Measurements from ENCODE around the gene ZNF213.

ZNF213 gene

GRCh38 chr16:3115003-3115402 is 19.8 kb upstream of the ZNF213 start:
- in situ Hi-C loops (cut with MboI; ENCODE audit: low sequenced_read_pairs, unreplicated experiment), result no loop called here
- no peak for TF ChIP-seq CTCF (IDR thresholded peaks at IDR 0.05; ENCODE audit: borderline replicate concordance, control extremely low read depth, extremely low read depth, insufficient read depth, missing control alignments)
- no peak for DNase-seq (ENCODE audit: low spot score)

- TF ChIP-seq CTCF (IDR thresholded peaks at IDR 0.05; ENCODE audit: borderline replicate concordance, control extremely low read depth, extremely low read depth, insufficient read depth, missing control alignments), result no peak
- in situ Hi-C loops (cut with MboI; ENCODE audit: low sequenced_read_pairs, unreplicated experiment), result no loop called here
- DNase-seq (ENCODE audit: low spot score), result no peak
Measured at GRCh38 chr16:3115561-3115960, 19.3 kb upstream of the ZNF213 start.

GRCh38 chr16:3118204-3118790 is 16.5 kb upstream of the ZNF213 start:
- in situ Hi-C loops (cut with MboI; ENCODE audit: low sequenced_read_pairs, unreplicated experiment), result no loop called here
- no peak for TF ChIP-seq CTCF (IDR thresholded peaks at IDR 0.05; ENCODE audit: borderline replicate concordance, control extremely low read depth, extremely low read depth, insufficient read depth, missing control alignments)

GRCh38 chr16:3118846-3119245 is 16.0 kb upstream of the ZNF213 start:
- in situ Hi-C loops (cut with MboI; ENCODE audit: low sequenced_read_pairs, unreplicated experiment), result no loop called here
- no peak for TF ChIP-seq CTCF (IDR thresholded peaks at IDR 0.05; ENCODE audit: borderline replicate concordance, control extremely low read depth, extremely low read depth, insufficient read depth, missing control alignments)
- DNase-seq (ENCODE audit: low spot score), result no peak

More at GRCh38 chr16:3118204-3118790, 16.5 kb upstream of the ZNF213 start:
- no peak for DNase-seq (ENCODE audit: low spot score)

GRCh38 chr16:3119286-3119685 is 15.5 kb upstream of the ZNF213 start:
- in situ Hi-C loops (cut with MboI; ENCODE audit: low sequenced_read_pairs, unreplicated experiment), result no loop called here
- no peak for DNase-seq (ENCODE audit: low spot score)
- no peak for TF ChIP-seq CTCF (IDR thresholded peaks at IDR 0.05; ENCODE audit: borderline replicate concordance, control extremely low read depth, extremely low read depth, insufficient read depth, missing control alignments)

- TF ChIP-seq CTCF (IDR thresholded peaks at IDR 0.05; ENCODE audit: borderline replicate concordance, control extremely low read depth, extremely low read depth, insufficient read depth, missing control alignments), result no peak
- in situ Hi-C loops (cut with MboI; ENCODE audit: low sequenced_read_pairs, unreplicated experiment), result loop anchor here (10.0 kb wide), 1 partner anchor 55 kb away; the partner anchor contains the start of gene IL32
- DNase-seq (ENCODE audit: low spot score), result no peak
Measured at GRCh38 chr16:3119701-3120408, 15.0 kb upstream of the ZNF213 start.
